GM13976 (cell line): ENCODE measurements around the gene CYRIA.

Experiments used
- DNase-seq: peaks from one replicate; pipeline ENCODE4 v3.0.0; 2012; ENCODE audit warnings: low spot score
- in situ Hi-C: fragments of 300-500 bp; cut with MboI; formaldehyde crosslinking; loops from one replicate; pipeline ENCODE4 v1.12.0; 2022; ENCODE audit warnings: low sequenced_read_pairs, mixed read lengths, inconsistent platforms; ENCODE audit not compliant: unreplicated experiment
- TF ChIP-seq, protein P1 (sequence below): IDR thresholded peaks from 2 replicates; pipeline ENCODE4 v1.5.1; 2012; ENCODE audit warnings: borderline replicate concordance, mild to moderate bottlenecking; ENCODE audit not compliant: insufficient read depth; ENCODE audit errors: extremely low read depth, missing control alignments, control extremely low read depth

CYRIA gene

DNA sequence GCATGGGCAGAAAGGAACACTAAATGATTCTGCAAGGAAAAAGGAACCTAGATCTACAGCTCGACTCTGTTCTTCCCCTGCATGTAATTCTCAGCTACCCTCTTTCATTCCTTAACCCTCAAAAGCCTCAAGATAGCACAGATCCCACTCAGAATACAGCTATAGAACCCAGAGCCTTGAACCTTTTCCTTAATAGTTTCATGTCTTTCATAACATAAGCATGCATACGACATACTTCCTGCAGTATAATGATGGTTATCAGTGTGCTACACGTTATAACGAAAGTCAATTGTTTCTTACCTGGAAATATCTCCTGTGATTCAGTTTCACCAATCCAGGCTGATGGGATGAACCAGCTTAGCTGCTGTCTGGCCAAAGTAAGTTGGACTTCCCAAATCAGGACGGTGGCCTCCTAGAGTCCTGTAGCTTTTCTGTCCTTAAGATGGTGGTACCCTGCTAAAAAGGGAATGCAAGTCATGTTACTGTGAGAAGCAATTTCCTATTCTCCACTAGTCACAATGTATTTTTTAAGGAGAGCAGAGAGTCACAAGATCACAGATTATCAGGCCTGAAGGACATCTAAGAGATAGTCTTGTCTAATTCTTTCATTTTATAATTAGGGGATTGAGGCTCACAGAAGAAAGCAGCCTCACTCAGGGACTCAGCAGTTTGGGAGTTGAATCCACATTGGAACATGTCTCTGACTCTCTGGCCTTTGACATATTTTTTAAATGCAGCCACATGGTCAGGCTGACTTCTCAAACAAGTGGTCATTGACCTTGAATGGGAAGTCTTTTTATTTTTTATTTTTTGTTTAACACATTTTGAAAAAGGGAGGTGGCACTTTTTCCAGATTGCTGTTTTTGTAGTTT, 41.8 kb downstream of the CYRIA start:
- in situ Hi-C loops = loop anchor here (5.0 kb wide), 1 partner anchor 129 kb away; no protein-coding TSS in a partner anchor
- DNase-seq = no peak
- TF ChIP-seq, protein P1, sequence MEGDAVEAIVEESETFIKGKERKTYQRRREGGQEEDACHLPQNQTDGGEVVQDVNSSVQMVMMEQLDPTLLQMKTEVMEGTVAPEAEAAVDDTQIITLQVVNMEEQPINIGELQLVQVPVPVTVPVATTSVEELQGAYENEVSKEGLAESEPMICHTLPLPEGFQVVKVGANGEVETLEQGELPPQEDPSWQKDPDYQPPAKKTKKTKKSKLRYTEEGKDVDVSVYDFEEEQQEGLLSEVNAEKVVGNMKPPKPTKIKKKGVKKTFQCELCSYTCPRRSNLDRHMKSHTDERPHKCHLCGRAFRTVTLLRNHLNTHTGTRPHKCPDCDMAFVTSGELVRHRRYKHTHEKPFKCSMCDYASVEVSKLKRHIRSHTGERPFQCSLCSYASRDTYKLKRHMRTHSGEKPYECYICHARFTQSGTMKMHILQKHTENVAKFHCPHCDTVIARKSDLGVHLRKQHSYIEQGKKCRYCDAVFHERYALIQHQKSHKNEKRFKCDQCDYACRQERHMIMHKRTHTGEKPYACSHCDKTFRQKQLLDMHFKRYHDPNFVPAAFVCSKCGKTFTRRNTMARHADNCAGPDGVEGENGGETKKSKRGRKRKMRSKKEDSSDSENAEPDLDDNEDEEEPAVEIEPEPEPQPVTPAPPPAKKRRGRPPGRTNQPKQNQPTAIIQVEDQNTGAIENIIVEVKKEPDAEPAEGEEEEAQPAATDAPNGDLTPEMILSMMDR = no peak

DNA sequence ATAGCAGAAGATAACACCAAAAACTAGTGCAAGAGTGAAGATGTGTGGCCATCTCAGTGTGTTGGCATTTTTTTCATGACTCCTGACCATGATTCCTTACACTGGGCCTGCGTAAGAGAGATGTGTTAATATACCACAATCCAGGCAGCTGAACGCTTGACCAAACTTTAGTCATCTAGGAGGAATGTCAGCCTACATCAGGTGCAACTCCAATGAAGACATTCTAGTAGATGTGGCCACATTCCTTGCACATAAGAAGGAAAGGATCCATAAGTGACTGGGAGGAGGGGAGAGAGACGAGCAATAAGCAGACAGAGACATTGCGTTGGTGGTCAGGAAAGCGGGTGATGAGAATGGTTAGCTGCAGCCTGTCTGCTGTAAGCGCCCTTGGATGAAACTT, 42.6 kb downstream of the CYRIA start:
- DNase-seq = no peak
- TF ChIP-seq, protein P1 = no peak
- in situ Hi-C loops = loop anchor here (5.0 kb wide), 1 partner anchor 129 kb away; no protein-coding TSS in a partner anchor

DNA sequence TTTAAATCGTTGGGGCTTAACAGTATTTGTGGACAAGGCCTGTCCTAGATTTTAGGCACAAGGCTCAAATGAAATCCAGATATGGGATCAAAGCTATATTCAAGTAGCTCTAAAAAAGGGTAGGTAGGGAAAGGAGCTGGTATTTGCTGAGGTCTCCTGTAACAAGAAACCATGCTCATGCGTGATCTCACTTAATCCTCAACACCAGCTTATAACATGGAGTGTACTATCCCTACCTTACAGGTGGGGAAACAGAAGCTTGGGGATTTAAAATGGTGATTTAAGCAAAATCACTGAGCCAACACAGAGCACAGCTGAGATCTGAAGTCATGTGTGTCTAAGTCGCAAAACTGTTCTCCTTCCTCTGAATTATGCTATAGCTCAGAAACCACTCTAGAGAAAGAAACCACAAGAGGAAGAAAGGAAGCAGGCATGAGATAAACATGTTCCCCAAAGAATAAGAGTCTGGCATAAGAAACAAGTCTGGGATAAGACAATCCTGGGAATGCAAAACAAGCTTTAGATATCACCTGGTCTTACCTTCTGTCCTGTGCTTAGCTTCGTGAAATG, 43.1 kb downstream of the CYRIA start:
- in situ Hi-C loops = loop anchor here (5.0 kb wide), 1 partner anchor 130 kb away; no protein-coding TSS in a partner anchor
- TF ChIP-seq, protein P1 = no peak

DNA sequence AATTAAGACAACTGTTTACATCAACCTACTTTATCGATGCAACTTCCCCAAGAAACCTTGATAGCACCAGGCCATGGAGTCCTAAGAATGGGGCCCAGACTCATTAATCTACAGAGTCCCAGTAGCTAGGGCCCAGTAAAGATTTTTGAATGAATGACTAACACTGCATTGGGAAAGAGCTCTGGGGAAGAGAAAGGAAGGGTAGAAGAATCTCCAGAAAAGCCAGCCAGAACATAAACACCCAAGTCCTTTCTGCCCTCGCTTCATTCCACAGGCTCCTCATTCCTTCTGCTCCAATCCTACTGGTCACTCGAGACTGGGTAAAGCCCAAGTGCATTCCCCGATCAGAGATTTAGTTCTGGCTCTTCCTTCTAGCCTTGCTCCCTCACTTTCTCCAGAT, 44.3 kb downstream of the CYRIA start:
- TF ChIP-seq, protein P1 = no peak
- no peak for DNase-seq
- in situ Hi-C loops = loop anchor here (5.0 kb wide), 1 partner anchor 131 kb away; no protein-coding TSS in a partner anchor

More for the DNA sequence above, 43.1 kb downstream of the CYRIA start:
- no peak for DNase-seq

DNA sequence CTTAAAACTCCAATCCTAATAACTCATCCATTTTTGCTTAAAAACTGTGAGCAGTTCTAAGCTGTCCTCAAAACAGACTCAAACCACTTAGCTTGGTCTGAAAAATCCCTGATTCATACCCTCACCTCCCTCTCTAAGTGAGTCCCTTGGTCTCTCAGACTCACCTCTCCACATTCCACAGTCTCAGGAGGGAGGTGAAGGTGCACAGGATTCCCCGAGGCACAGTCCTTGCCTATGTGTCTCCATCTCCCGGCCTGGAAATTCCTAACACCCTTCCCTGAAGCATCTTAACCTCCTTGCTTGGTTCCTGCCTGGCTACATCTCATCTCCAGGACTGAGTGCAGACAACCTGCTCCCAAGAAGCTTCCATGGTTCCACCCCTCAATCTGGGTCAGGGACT, 45.0 kb downstream of the CYRIA start:
- no peak for DNase-seq
- TF ChIP-seq, protein P1 = no peak
- in situ Hi-C loops = loop anchor here (5.0 kb wide), 1 partner anchor 132 kb away; no protein-coding TSS in a partner anchor

DNA sequence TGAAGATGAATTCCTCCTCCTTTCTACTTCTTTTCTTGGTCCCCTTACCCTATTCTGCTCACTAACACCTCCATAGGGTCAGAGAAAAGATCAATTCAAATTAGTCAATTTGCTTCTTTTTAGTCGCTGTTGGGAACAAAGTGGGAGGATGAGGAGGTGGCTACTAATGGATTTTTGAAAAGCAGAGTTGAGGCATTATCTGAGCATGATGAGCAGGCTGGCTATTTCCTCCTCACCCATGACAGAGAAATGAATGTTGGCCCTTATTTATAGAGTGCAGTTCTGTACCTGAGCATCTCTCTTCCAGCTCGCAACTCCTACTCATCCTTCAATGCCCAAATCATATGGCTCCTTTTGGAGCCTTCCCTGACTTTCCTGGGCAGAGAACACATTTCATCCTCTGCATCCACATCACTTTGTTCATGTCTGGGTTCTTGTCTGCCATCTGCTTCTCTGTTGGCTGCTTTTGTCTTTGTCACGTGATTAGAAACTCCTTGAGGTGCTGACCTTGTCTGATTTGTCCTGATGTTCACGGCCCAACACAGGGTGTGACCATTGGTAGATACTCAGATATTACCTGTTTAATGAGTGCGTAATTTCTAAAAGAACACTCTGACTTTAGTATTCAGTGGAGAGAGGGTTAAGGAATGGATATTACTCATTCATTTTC, 45.9 kb downstream of the CYRIA start:
- no peak for DNase-seq
- TF ChIP-seq, protein P1 = no peak
- in situ Hi-C loops = loop anchor here (5.0 kb wide), 1 partner anchor 133 kb away; no protein-coding TSS in a partner anchor
